Thoracic aorta (tissue), 2 donors: ENCODE measurements around the gene OTOP2. TPM values are rescaled to one million over a fixed set of nuclear protein-coding genes. Genes with fewer than 3 reads are reported as not detected.

Source experiments
- ATAC-seq: fragments of 150-250 bp; one replicate; pipeline ENCODE4 v1.8.0; 2017; ENCODE audit warnings: low read depth; ENCODE audit not compliant: insufficient number of reproducible peaks, low FRiP score
- DNase-seq: peaks from one replicate; pipeline ENCODE4 v3.0.0-alpha.2; 2020; ENCODE audit warnings: low spot score
- H3K27ac ChIP-seq, 2 donors: fragments of 200-600 bp; sonication (generic); 1 replicate in 1 of 2; 2 replicates in 1 of 2; pipeline ENCODE4 v1.5.1; 2016; ENCODE audit warnings: mild to moderate bottlenecking in 2 of 2, moderate library complexity in 2 of 2
- H3K27me3 ChIP-seq: fragments of 200-600 bp; sonication (generic); replicated peaks from 2 replicates; pipeline ENCODE4 v1.6.0; 2016; ENCODE audit warnings: mild to moderate bottlenecking; ENCODE audit not compliant: insufficient read depth
- H3K36me3 ChIP-seq: fragments of 200-600 bp; sonication (generic); one replicate; pipeline ENCODE4 v1.5.1; 2016
- H3K4me1 ChIP-seq, 2 donors: fragments of 200-600 bp; sonication (generic); 1 replicate in 1 of 2; 2 replicates in 1 of 2; pipeline versions ENCODE4 v1.5.1 to v1.6.0; 2016; ENCODE audit warnings: low read depth in 2 of 2, mild to moderate bottlenecking in 1 of 2; ENCODE audit not compliant: control insufficient read depth in 1 of 2
- H3K4me3 ChIP-seq: fragments of 200-600 bp; sonication (generic); 2 replicates; pipeline ENCODE4 v1.5.1; 2016; ENCODE audit warnings: mild to moderate bottlenecking
- H3K9me3 ChIP-seq: fragments of 200-600 bp; sonication (generic); 2 replicates; pipeline ENCODE4 v1.5.1; 2016
- total RNA-seq, 2 donors: library from RNA; depleted of rRNA; stranded (reverse); fragments of >200 nt; gene quantifications; one replicate each; pipeline versions ENCODE4 v1.1.0 to v1.2.3, GENCODE V29; 2016
- TF ChIP-seq, protein P1 (sequence below): fragments of 200-600 bp; sonication (generic); IDR thresholded peaks from one replicate; pipeline ENCODE4 v1.5.1; 2019; ENCODE audit warnings: antibody characterized with exemption

Gene OTOP2
- total RNA-seq, 2 donors from 2014 or later = not detected

GRCh38 chr17:74971842-74972106, 47.7 kb downstream of the OTOP2 start:
- H3K9me3 ChIP-seq = no peaks in the 10 kb centered on the region
- no peak for DNase-seq
- H3K27ac ChIP-seq = no peak overlapping the region
- H3K4me3 ChIP-seq = peak overlapping the region; percentile 78
- no peaks in the 10 kb centered on the region for H3K27me3 ChIP-seq
- no peak for ATAC-seq
- peaks cover 0 to 10% of the 10 kb centered on the region in 2 donors for H3K4me1 ChIP-seq
- TF ChIP-seq, protein P1, sequence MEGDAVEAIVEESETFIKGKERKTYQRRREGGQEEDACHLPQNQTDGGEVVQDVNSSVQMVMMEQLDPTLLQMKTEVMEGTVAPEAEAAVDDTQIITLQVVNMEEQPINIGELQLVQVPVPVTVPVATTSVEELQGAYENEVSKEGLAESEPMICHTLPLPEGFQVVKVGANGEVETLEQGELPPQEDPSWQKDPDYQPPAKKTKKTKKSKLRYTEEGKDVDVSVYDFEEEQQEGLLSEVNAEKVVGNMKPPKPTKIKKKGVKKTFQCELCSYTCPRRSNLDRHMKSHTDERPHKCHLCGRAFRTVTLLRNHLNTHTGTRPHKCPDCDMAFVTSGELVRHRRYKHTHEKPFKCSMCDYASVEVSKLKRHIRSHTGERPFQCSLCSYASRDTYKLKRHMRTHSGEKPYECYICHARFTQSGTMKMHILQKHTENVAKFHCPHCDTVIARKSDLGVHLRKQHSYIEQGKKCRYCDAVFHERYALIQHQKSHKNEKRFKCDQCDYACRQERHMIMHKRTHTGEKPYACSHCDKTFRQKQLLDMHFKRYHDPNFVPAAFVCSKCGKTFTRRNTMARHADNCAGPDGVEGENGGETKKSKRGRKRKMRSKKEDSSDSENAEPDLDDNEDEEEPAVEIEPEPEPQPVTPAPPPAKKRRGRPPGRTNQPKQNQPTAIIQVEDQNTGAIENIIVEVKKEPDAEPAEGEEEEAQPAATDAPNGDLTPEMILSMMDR = no peak
- H3K36me3 ChIP-seq = no peaks in the 10 kb centered on the region

GRCh38 chr17:74972107-74972972, 48.3 kb downstream of the OTOP2 start, which contains the start of gene HID1:
TSS of gene HID1 (minus strand) at chr17:74972759. CDS start at chr17:74972656, 103 bp downstream.
- Histone ChIP-seq H3K9me3 (no peaks in the 10 kb centered on the region), H3K36me3 (no peaks in the 10 kb centered on the region), H3K4me3 (peak within 1 kb of the TSS; percentile 78), H3K4me1 (peaks cover 0 to 10% of the 10 kb centered on the region in 2 donors), H3K27me3 (no peaks in the 10 kb centered on the region), H3K27ac (no peak within 1 kb of the TSS)
- no peak for DNase-seq
- TF ChIP-seq, protein P1 = no peak
- ATAC-seq = no peak

GRCh38 chr17:74972973-74973328, 48.9 kb downstream of the OTOP2 start:
- Histone ChIP-seq H3K36me3 (no peaks in the 10 kb centered on the region), H3K27ac (no peak overlapping the region), H3K27me3 (no peaks in the 10 kb centered on the region), H3K4me1 (peaks cover 0 to 10% of the 10 kb centered on the region in 2 donors), H3K9me3 (no peaks in the 10 kb centered on the region), H3K4me3 (peak overlapping the region; percentile 78)
- no peak for ATAC-seq
- DNase-seq = no peak
- TF ChIP-seq, protein P1 = no peak

GRCh38 chr17:74975943-74976342, 51.9 kb downstream of the OTOP2 start:
- DNase-seq (no peak), ATAC-seq (no peak)
- H3K4me3 ChIP-seq = no peak overlapping the region
- H3K4me1 ChIP-seq = peaks cover 0 to 10% of the 10 kb centered on the region in 2 donors
- no peaks in the 10 kb centered on the region for H3K36me3 ChIP-seq
- no peaks in the 10 kb centered on the region for H3K27me3 ChIP-seq
- no peak overlapping the region for H3K27ac ChIP-seq
- no peaks in the 10 kb centered on the region for H3K9me3 ChIP-seq
- TF ChIP-seq, protein P1 = no peak

DNA sequence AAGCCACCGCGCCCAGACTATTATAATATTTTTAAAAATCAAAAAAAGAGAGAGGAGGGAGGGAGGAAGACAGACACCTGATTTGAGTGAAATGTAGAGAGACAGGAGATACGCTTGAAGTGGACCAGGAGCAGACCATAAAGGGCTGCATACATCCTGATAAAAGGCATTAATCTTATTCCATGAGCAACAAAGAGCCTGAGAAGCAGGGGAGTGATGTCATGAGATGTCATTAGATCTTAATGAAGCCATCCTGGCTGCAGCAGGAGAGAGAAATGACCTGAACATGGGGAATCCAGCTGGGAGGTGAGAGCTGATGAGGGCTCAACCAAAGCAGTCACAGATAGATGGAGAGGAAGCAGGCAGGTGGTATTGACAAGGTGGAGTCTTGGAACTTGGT, 53.7 kb downstream of the OTOP2 start:
- Histone ChIP-seq H3K27ac (no peak overlapping the region), H3K4me3 (no peak overlapping the region), H3K9me3 (no peaks in the 10 kb centered on the region), H3K4me1 (peaks cover 6 to 9% of the 10 kb centered on the region in 2 donors), H3K27me3 (no peaks in the 10 kb centered on the region), H3K36me3 (no peaks in the 10 kb centered on the region)
- DNase-seq (no peak), ATAC-seq (no peak)
- TF ChIP-seq, protein P1 = no peak
